ENCODE results near the gene STIP1.

Gene STIP1

GRCh38 chr11:64224891-64225607 lies 39.1 kb downstream of the STIP1 start:
- Histone ChIP-seq H3K4me1 (ENCODE audit: insufficient read depth, low read length) (peaks cover 52% of the 10 kb centered on the region), H3K4me3 (ENCODE audit: low read depth in 1 of 2, low read length in 2 of 2) (peak overlapping the region; percentile 60 to 81), H3K27ac (ENCODE audit: low read length) (peak overlapping the region; percentile 91), H3K79me2 (ENCODE audit: insufficient read depth, low read length) (peaks cover 37% of the 10 kb centered on the region), H3K4me2 (ENCODE audit: insufficient read depth, low read length) (peak overlapping the region; percentile 96), H3K36me3 (ENCODE audit: insufficient read depth, low read length) (peaks cover 44% of the 10 kb centered on the region), H3K9ac (ENCODE audit: low read depth, low read length) (peak overlapping the region; percentile 75), H2AFZ (ENCODE audit: low read depth, low read length) (peak overlapping the region; percentile 84; the same call in 1 of the 2 replicates), H3K27me3 (ENCODE audit: insufficient read depth, low read length, poor library complexity) (no peaks in the 10 kb centered on the region), H3K9me3 (ENCODE audit: insufficient read depth, low read length, severe bottlenecking) (no peaks in the 10 kb centered on the region), H4K20me1 (ENCODE audit: insufficient read depth, low read length) (peaks cover 11% of the 10 kb centered on the region)
- DNase-seq (no peak), ATAC-seq (ENCODE audit: insufficient read depth, low read depth) (no peak)
- no peak for TF ChIP-seq EZH2 (IDR thresholded peaks at IDR 0.05; ENCODE audit: borderline replicate concordance, low read depth, low read length, severe bottlenecking)
- TF ChIP-seq CTCF (IDR thresholded peaks at IDR 0.05; ENCODE audit: borderline replicate concordance, extremely low read depth, low read length, poor library complexity, severe bottlenecking), result no peak

- ATAC-seq (ENCODE audit: insufficient read depth, low read depth) (peak; percentile 73), DNase-seq (peak; percentile 95)
- Histone ChIP-seq H3K4me2 (ENCODE audit: insufficient read depth, low read length) (peak within 1 kb of the TSS; percentile 96), H3K9ac (ENCODE audit: low read depth, low read length) (peak within 1 kb of the TSS; percentile 75), H2AFZ (ENCODE audit: low read depth, low read length) (peak within 1 kb of the TSS; percentile 84), H3K27me3 (ENCODE audit: insufficient read depth, low read length, poor library complexity) (no peaks in the 10 kb centered on the region), H3K9me3 (ENCODE audit: insufficient read depth, low read length, severe bottlenecking) (no peaks in the 10 kb centered on the region), H3K4me1 (ENCODE audit: insufficient read depth, low read length) (peaks cover 57% of the 10 kb centered on the region), H3K4me3 (ENCODE audit: low read depth in 1 of 2, low read length in 2 of 2) (peak within 1 kb of the TSS; percentile 60 to 81), H3K79me2 (ENCODE audit: insufficient read depth, low read length) (peaks cover 37% of the 10 kb centered on the region), H3K27ac (ENCODE audit: low read length) (peak within 1 kb of the TSS; percentile 91), H3K36me3 (ENCODE audit: insufficient read depth, low read length) (peaks cover 36% of the 10 kb centered on the region), H4K20me1 (ENCODE audit: insufficient read depth, low read length) (peaks cover 7% of the 10 kb centered on the region)
- TF ChIP-seq EZH2 (IDR thresholded peaks at IDR 0.05; ENCODE audit: borderline replicate concordance, low read depth, low read length, severe bottlenecking) (no peak), CTCF (IDR thresholded peaks at IDR 0.05; ENCODE audit: borderline replicate concordance, extremely low read depth, low read length, poor library complexity, severe bottlenecking) (peak; percentile 54)
Measured at GRCh38 chr11:64225608-64226506, 39.9 kb downstream of the STIP1 start, which contains the start of the genes NUDT22 and TRPT1. NUDT22 (plus strand) TSS chr11:64226274; CDS start chr11:64226653, 379 bp downstream. TRPT1 (minus strand) TSS chr11:64226186; CDS start chr11:64225860, 326 bp downstream.

GRCh38 chr11:64226507-64227051 lies 40.6 kb downstream of the STIP1 start:
- H3K36me3 ChIP-seq (ENCODE audit: insufficient read depth, low read length), result peaks cover 30% of the 10 kb centered on the region

More at GRCh38 chr11:64226507-64227051, 40.6 kb downstream of the STIP1 start:
- peak overlapping the region; percentile 67 for H2AFZ ChIP-seq (ENCODE audit: low read depth, low read length)
- no peaks in the 10 kb centered on the region for H3K27me3 ChIP-seq (ENCODE audit: insufficient read depth, low read length, poor library complexity)
- peaks cover 63% of the 10 kb centered on the region for H3K4me1 ChIP-seq (ENCODE audit: insufficient read depth, low read length)
- peak overlapping the region; percentile 96 for H3K4me2 ChIP-seq (ENCODE audit: insufficient read depth, low read length)
- no peak for TF ChIP-seq CTCF (IDR thresholded peaks at IDR 0.05; ENCODE audit: borderline replicate concordance, extremely low read depth, low read length, poor library complexity, severe bottlenecking)
- no peak for TF ChIP-seq EZH2 (IDR thresholded peaks at IDR 0.05; ENCODE audit: borderline replicate concordance, low read depth, low read length, severe bottlenecking)
- peak overlapping the region; percentile 75 for H3K9ac ChIP-seq (ENCODE audit: low read depth, low read length)
- peaks cover 37% of the 10 kb centered on the region for H3K79me2 ChIP-seq (ENCODE audit: insufficient read depth, low read length)
- peak overlapping the region; percentile 81 for H3K27ac ChIP-seq (ENCODE audit: low read length)
- peak; percentile 54 for ATAC-seq (ENCODE audit: insufficient read depth, low read depth)
- peaks cover 7% of the 10 kb centered on the region for H4K20me1 ChIP-seq (ENCODE audit: insufficient read depth, low read length)
- DNase-seq, result peak; percentile 79
- H3K9me3 ChIP-seq (ENCODE audit: insufficient read depth, low read length, severe bottlenecking), result no peaks in the 10 kb centered on the region
- H3K4me3 ChIP-seq (ENCODE audit: low read depth in 1 of 2, low read length in 2 of 2), result peak overlapping the region; percentile 60 to 81; a peak in 3 of 4 replicates

Data from DND-41 (cell line).